Measurements from ENCODE around the gene RPLP2.

DNA sequence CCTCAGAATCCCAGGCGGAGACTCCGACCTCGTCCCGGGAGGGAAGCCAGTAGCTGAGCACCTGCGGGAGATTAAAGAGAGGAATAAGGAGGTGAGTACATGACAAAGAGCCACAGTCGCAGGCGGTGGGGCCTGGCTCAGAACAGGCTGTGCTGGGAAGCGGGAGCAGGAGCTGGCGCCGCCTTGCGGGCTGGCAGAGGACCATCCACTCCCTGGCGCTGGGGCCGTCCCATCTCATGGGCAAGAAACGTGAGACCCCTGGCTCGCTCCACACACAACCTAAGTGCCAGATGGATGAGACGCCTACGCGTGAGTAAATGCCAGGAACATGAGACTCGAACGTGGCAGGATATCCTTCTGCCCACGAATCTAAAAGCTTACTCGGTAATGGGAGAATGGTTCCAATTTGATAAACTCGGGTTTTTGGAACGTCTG is 26.2 kb upstream of the RPLP2 start:
- TF ChIP-seq POLR2A (IDR thresholded peaks at IDR 0.05; ENCODE audit: low read depth, low read length): no peak
- TF ChIP-seq TAF1 (IDR thresholded peaks at IDR 0.05; ENCODE audit: borderline replicate concordance, low read depth, low read length): no peak

All from GM12892 (cell line).